Astrocyte of the hippocampus (primary cell): ENCODE data around the gene SEPTIN12.

Source experiments
- DNase-seq: peaks from one replicate; pipeline ENCODE4 v3.0.0; 2011; ENCODE audit warnings: low read depth, low spot score

Gene SEPTIN12

GRCh38 chr16:4802659-4803287, 14.6 kb upstream of the SEPTIN12 start:
- DNase-seq: peak; percentile 97

DNA sequence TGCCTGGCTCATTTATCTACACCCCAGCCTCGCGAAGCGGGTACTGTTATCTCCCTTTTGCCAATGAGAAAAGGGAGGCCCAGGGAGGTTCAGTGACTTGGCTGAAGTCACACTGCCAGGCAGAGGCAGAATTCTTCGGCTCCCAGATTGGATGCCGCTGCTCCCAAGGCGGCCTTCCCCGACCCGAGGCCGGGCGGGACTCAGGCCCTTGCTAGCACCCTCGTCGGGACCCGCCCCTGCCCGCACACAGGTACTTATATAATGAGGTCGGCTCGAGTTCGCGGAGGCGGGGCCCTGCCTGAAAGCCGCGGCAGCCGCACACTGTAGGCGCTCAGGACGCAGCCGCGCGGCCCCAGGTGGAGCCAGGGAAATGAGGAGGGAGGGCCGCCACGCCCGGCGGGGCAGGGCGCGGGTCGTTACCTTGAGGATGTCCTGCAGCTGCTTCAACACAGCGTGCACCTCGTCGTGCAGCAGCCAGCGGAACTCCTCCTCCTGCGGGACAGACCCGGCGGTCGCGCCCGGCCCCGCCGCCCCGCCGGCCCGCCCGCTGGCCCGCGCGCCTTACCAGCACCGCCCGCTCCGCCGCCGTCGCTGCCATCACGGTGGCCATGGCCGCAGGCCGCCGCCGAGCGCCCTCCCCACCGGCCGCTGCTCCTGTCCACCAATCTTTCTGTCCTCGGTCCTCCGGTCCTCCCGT, 14.0 kb upstream of the SEPTIN12 start, which contains the start of gene ROGDI:
Gene ROGDI, minus strand, starts transcription at position 672 of the 697 bp plus-strand sequence. Its CDS starts 62 bp downstream, at position 610.
- DNase-seq: peak; percentile 72

DNA sequence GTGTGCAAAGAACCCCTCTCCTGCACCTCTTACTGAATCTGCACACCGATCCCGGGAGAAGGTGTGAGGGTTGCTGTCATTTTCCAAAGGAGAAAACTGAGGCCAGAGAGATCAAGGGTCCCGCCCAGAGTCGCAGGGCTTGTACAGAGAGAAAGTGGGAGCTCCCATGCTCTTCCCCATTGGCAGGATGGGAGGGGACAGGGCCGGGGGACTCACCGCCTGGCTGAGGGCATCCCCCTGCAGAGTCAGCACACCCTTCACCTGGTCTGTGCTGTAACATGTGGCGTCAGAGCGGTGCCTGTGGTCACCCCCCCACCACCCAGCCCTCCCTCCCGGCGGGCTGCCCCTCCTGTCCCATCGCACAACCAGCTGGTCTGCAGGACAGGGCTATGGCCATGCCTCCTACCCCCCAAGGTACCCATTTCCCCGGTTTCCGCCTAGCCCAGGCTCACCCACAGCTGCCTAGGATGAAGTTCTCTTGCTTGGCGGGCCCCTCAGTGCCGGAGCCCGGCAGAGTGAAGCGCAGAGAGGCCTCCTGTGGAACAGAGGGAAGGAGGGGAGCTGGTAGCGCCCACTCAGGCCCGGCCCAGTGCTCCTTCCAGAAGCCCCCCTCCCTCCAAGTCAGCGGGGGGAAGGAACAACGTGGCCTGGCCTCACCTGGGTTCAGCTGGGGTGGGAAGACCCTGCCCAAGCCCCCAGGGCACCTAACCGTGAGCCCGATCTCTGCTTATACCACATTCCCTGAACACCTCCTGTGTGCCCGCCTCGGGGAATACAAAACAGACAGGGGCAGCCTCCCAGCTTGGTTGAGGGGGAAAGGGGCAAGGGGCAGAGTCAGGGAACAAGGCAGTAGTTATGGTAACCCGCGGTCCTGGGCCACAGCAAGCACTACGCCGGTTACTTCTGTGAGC, 13.2 kb upstream of the SEPTIN12 start:
- DNase-seq: peak; percentile 12

GRCh38 chr16:4800290-4801041, 12.3 kb upstream of the SEPTIN12 start:
- DNase-seq: no peak

DNA sequence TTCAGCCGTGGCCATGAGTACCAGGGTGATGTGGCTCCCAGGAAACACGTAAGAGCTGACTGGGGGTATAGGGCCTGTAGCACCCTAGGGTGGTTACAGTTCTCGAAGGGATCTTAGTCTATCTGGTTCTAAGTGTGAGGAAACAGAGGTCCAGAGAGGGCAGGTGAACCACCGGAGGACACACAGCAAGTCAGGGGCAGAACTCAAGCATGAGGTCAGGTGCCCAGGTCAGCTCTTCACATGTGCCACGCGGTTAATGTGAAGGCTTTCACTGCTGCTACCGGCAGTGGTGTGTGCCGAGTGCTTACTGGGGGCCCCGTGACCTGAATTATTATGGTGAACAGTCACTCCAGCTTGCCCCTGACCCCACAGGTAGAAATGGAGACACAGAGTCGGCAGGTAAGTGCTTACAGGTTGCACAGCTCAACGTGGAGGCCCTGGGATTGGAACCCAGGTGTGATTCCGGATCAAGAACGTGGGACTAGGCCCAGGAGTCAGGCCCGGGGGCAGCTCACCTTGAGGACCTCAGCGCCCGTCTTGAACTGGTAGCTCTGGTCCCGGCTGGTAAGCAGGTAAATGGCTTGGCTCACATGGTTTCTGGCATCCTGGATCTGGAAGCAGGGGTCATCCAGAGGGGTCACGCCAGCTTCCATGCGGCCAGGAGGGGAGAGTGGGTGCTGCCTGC, 11.2 kb upstream of the SEPTIN12 start:
- DNase-seq: no peak

DNA sequence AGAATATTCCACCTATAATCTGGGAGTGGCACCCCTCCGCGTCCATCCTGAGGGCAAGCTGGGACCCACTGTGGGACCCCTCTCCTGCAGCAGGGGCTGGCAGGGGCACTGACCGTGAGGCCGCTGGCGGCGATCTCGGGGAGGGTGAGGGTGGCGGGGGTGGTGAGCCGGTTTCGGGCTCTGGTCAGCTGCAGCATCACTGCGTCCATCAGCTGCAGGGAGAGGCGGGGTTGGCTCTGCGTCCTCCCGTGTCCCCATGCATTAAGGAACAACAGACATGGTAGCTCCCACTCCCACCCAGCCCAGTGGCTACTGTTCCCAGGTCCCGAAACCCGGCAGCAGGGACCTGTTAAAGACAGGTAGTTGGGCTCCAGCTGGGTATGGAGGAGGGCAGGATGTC, 10.3 kb upstream of the SEPTIN12 start:
- no peak for DNase-seq

- DNase-seq: no peak
These were observed 9.7 kb upstream of the SEPTIN12 start for GRCh38 chr16:4797805-4798252.

DNA sequence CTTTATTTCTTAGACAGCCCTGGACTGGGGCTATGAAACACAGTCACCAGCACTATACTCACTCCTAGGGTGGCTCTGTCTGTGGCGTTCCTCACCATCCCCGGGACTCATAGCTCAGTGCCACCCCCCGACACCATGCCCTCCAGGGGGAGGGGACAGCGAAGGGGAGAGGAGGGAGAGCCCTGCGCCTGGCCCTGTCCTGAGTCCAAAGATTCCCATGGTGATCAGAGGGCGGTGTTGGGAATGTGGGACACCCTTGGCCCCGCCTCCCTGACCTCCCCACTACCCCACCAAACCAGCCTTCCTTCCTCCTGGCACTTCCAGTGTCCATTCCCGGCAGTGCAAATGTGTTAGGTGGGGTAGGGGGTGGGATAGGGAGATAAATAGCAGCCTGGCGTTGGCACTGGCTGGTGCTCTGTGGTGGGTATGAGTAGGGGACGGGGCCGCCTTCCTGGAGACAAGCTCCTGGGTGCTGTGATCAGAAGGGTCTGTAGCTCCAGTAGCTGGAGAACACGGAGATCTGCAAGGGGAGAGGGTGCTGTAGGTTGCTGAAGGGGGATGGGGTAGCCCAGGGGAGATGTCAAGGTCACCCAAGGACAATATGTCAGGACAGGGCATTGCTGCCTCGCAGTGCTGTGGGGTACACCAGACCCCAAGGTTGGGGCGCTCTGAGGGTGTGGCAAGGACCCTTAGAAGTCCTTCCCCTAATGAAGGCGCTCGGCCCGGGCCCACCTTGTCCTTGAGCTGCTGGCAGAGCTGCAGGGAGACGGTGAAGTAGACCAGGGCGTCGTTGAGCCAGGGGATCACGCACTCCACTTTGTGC, 9.0 kb upstream of the SEPTIN12 start:
- no peak for DNase-seq

GRCh38 chr16:4795828-4796572, 7.9 kb upstream of the SEPTIN12 start:
- DNase-seq: no peak

DNA sequence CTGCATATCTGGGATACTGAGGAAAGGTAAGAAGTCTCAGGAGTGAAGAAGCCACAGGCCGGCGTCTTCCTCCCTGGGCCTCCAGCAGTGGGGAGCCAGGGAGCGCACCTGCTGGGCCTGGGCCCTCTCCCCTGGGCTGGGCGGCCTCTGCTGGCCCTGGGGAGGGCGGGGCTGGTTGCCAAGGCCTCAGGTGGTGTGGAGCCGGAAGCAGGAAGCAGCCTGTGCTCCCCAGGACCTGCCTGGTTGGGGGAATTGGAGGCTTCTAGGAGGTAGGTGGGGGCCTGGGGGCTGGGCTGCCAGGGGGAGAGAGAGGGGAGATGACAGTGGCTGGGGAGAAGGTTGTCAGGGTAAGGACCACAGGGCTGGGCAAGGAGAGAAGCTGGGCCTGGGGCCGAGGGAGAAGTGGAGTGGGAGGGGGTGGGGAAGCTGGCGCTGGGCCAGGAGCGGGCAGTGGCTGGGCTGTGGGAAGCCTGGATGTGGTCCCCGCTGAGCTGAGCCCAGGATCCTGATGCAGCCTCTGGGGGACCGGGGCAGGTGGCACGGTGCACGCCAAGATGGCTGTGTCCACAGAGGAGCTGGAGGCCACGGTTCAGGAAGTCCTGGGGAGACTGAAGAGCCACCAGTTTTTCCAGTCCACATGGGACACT, 7.2 kb upstream of the SEPTIN12 start, which contains the start of gene SMIM22:
Gene SMIM22, plus strand, starts transcription at position 189 of the 647 bp plus-strand sequence. Its CDS starts 366 bp downstream, at position 555.
- no peak for DNase-seq

GRCh38 chr16:4792951-4793513, 4.9 kb upstream of the SEPTIN12 start:
- no peak for DNase-seq

GRCh38 chr16:4790871-4791270, 2.7 kb upstream of the SEPTIN12 start:
- DNase-seq: no peak

DNA sequence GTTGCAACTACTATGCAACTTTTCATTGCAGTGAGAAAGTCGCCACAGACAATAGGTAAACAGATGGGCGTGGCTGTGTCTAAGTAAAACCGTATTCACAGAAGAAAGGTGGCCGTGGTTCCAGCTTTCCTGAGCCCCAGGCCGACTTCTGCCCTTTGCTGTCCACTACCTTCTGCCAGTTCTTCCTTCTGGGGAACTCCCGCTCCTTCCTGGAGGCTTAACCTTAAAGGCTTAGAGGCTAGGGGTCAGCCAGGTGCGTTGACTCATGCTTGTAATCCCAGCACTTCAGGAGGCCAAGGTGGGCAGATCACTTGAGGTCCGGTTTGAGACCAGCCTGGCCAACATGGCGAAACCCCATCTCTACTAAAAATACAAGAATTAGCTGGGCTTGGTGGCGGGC, 2.1 kb upstream of the SEPTIN12 start:
- no peak for DNase-seq

GRCh38 chr16:4788910-4789309, 765 bp upstream of the SEPTIN12 start:
- DNase-seq: no peak

- DNase-seq: no peak
These were observed 344 bp upstream of the SEPTIN12 start for GRCh38 chr16:4788489-4788889.

DNA sequence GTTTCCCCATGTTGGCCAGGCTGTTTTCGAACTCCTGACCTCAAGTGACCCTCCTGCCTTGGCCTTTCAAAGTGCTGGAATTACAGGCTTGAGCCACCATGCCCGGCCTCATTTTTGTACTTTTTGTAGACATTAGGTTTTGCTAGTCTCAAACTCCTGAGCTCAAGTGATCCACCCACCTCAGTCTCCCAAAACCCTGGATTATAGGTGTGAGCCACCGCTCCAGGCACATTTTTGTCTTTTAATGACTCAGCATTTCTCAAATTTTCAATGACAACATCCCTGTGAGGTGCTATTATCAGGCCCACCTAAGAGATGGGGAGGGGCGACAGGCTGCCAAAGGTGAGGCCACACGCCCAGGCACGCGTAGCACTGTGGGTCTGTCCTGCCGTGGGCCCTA, 1.1 kb downstream of the SEPTIN12 start:
- DNase-seq: no peak

- no peak for DNase-seq
These were observed 2.2 kb downstream of the SEPTIN12 start for GRCh38 chr16:4785758-4786433.
